GM23338 (cell line): ENCODE measurements around the gene ECPAS. TPM values are rescaled to one million over a fixed set of nuclear protein-coding genes. Genes with fewer than 3 reads are reported as not detected.
A peak's percentile ranks its signal among the peaks of the same experiment; 100 is the strongest.

Experiments used
- ATAC-seq: fragments of 200-7000 bp; cut with Tn5 transposase; 3 replicates; pipeline ENCODE4 v1.9.1; 2020
- DNase-seq: peaks from one replicate; pipeline ENCODE4 v3.0.0-alpha.2; 2015; ENCODE audit warnings: low spot score
- H2AFZ ChIP-seq: fragments of 200-600 bp; sonication (generic); 2 replicates; pipeline ENCODE4 v1.8.0; 2016; ENCODE audit warnings: antibody characterized with exemption, mild to moderate bottlenecking, moderate library complexity
- H3F3A ChIP-seq: fragments of 200-600 bp; sonication (generic); replicated peaks from 2 replicates; pipeline ENCODE4 v1.8.0; 2017; ENCODE audit warnings: antibody characterized with exemption, mixed run types, low read depth
- H3K27ac ChIP-seq: fragments of 200-600 bp; sonication (generic); 2 replicates; pipeline ENCODE4 v1.6.1; 2016; ENCODE audit warnings: low read depth
- H3K27me3 ChIP-seq: fragments of 200-600 bp; sonication (generic); 2 replicates; pipeline ENCODE4 v1.8.0; 2016; ENCODE audit warnings: mild to moderate bottlenecking, mixed run types, moderate library complexity; ENCODE audit not compliant: insufficient read depth
- H3K36me3 ChIP-seq: fragments of 200-600 bp; sonication (generic); 2 replicates; pipeline ENCODE4 v1.8.0; 2016; ENCODE audit warnings: mild to moderate bottlenecking; ENCODE audit not compliant: insufficient read depth
- H3K4me1 ChIP-seq: fragments of 200-600 bp; sonication (generic); 2 replicates; pipeline ENCODE4 v1.8.0; 2016; ENCODE audit warnings: mild to moderate bottlenecking, moderate library complexity; ENCODE audit not compliant: insufficient read depth
- H3K4me2 ChIP-seq: fragments of 200-600 bp; sonication (generic); 2 replicates; pipeline ENCODE4 v1.7.1; 2017; ENCODE audit warnings: mixed run types
- H3K4me3 ChIP-seq: fragments of 200-600 bp; sonication (generic); 2 replicates; pipeline ENCODE4 v1.6.1; 2016; ENCODE audit warnings: mixed run types
- H3K79me2 ChIP-seq: fragments of 200-600 bp; sonication (generic); replicated peaks from 2 replicates; pipeline ENCODE4 v1.8.0; 2017; ENCODE audit warnings: mild to moderate bottlenecking; ENCODE audit not compliant: insufficient read depth
- H3K9me2 ChIP-seq: fragments of 200-600 bp; sonication (generic); 2 replicates; pipeline ENCODE4 v1.8.0; 2017; ENCODE audit not compliant: insufficient read depth
- H4K20me1 ChIP-seq: fragments of 200-600 bp; sonication (generic); replicated peaks from 2 replicates; pipeline ENCODE4 v1.8.0; 2017; ENCODE audit warnings: mild to moderate bottlenecking; ENCODE audit not compliant: insufficient read depth
- H3K27ac Mint-ChIP-seq: 2 replicates; pipeline ENCODE4 v1.8.0; 2020; ENCODE audit warnings: inconsistent platforms, mild to moderate bottlenecking, moderate library complexity, mixed read lengths
- H3K27me3 Mint-ChIP-seq: 3 replicates; pipeline ENCODE4 v1.8.0; 2022; ENCODE audit warnings: low read depth, mild to moderate bottlenecking, moderate library complexity, mixed read lengths, inconsistent platforms; ENCODE audit not compliant: insufficient read depth, poor library complexity
- H3K36me3 Mint-ChIP-seq: 3 replicates; pipeline ENCODE4 v1.8.0; 2021; ENCODE audit warnings: low read depth, mild to moderate bottlenecking, inconsistent platforms, moderate library complexity, mixed read lengths
- H3K4me1 Mint-ChIP-seq: 3 replicates; pipeline ENCODE4 v1.8.0; 2020; ENCODE audit warnings: mild to moderate bottlenecking, inconsistent platforms, mixed read lengths
- H3K4me3 Mint-ChIP-seq: 3 replicates; pipeline ENCODE4 v1.8.0; 2021; ENCODE audit warnings: moderate library complexity, mild to moderate bottlenecking, inconsistent platforms, mixed read lengths
- H3K9me3 Mint-ChIP-seq: 3 replicates; pipeline ENCODE4 v1.8.0; 2020; ENCODE audit warnings: moderate library complexity, mild to moderate bottlenecking, inconsistent platforms, mixed read lengths
- CREB1 ChIP-seq: fragments of 250-450 bp; sonication (Bioruptor Pico); IDR thresholded peaks from 2 replicates; pipeline ENCODE4 v1.5.0; 2020; ENCODE audit warnings: low read depth, mild to moderate bottlenecking, moderate library complexity
- EZH2 ChIP-seq: fragments of 200-600 bp; sonication (generic); IDR thresholded peaks from one replicate; pipeline ENCODE4 v1.8.0; 2017; ENCODE audit warnings: antibody characterized with exemption, mild to moderate bottlenecking, low read depth; ENCODE audit not compliant: unreplicated experiment
- EZH2phosphoT487 ChIP-seq: fragments of 200-600 bp; sonication (generic); IDR thresholded peaks from one replicate; pipeline ENCODE4 v1.8.1; 2018; ENCODE audit warnings: antibody characterized with exemption; ENCODE audit not compliant: unreplicated experiment
- JUNB ChIP-seq: IDR thresholded peaks from one replicate; pipeline ENCODE4 v1.6.1; 2016; ENCODE audit warnings: antibody characterized with exemption; ENCODE audit not compliant: unreplicated experiment
- NANOG ChIP-seq: IDR thresholded peaks from 2 replicates; pipeline ENCODE4 v1.6.1; 2016; ENCODE audit warnings: antibody characterized with exemption, borderline replicate concordance
- POLR2AphosphoS5 ChIP-seq: IDR thresholded peaks from 2 replicates; pipeline ENCODE4 v1.6.1; 2016; ENCODE audit warnings: antibody characterized with exemption, low read depth
- STAT1 ChIP-seq: IDR thresholded peaks from one replicate; pipeline ENCODE4 v1.6.1; 2016; ENCODE audit warnings: antibody characterized with exemption; ENCODE audit not compliant: unreplicated experiment
- ZNF114 ChIP-seq: fragments of 250-450 bp; sonication (Bioruptor Pico); IDR thresholded peaks from 2 replicates; pipeline ENCODE4 v1.5.0; 2020; ENCODE audit warnings: mild to moderate bottlenecking, moderate library complexity
- ZNF331 ChIP-seq: fragments of 250-450 bp; sonication (Bioruptor Pico); IDR thresholded peaks from 2 replicates; pipeline ENCODE4 v1.5.0; 2020; ENCODE audit warnings: low read depth, mild to moderate bottlenecking, moderate library complexity
- polyA plus RNA-seq: library from polyadenylated mRNA; unstranded; fragments of >200 nt; fragmentation: Nextera tagmentation; extraction: Ambion mirVana; gene quantifications from 2 replicates; pipeline ENCODE4 v1.2.1, GENCODE V29; 2016
- total RNA-seq: library from RNA; depleted of rRNA; stranded (reverse); fragments of >200 nt; shearing (Covaris generic); gene quantifications from 2 replicates; pipeline ENCODE4 v1.2.3, GENCODE V29; 2014
- TF ChIP-seq, protein P1 (sequence below): IDR thresholded peaks from 2 replicates; pipeline ENCODE4 v1.6.1; 2016; ENCODE audit warnings: antibody characterized with exemption
- TF ChIP-seq, protein P2 (sequence below): fragments of 250-450 bp; sonication (Bioruptor Pico); IDR thresholded peaks from 2 replicates; pipeline ENCODE4 v1.5.0; 2020; ENCODE audit warnings: mild to moderate bottlenecking, moderate library complexity
- TF ChIP-seq, protein P3 (sequence below): IDR thresholded peaks from one replicate; pipeline ENCODE4 v1.6.1; 2018; ENCODE audit warnings: antibody characterized with exemption; ENCODE audit not compliant: unreplicated experiment
- TF ChIP-seq, protein P4 (sequence below), 2 experiments: fragments of 200-600 bp in 1 of 2; sonication (generic) in 1 of 2; conservative IDR thresholded peaks; 2 replicates each; pipeline versions ENCODE4 v1.5.1 to v1.6.1; 2016 to 2017; ENCODE audit warnings: antibody characterized with exemption in 2 of 2, low read depth in 2 of 2, mild to moderate bottlenecking in 2 of 2, moderate library complexity in 1 of 2

The ECPAS gene
- total and polyA plus RNA-seq, 2 experiments from 2014 or later: 51.4 to 104 TPM

DNA sequence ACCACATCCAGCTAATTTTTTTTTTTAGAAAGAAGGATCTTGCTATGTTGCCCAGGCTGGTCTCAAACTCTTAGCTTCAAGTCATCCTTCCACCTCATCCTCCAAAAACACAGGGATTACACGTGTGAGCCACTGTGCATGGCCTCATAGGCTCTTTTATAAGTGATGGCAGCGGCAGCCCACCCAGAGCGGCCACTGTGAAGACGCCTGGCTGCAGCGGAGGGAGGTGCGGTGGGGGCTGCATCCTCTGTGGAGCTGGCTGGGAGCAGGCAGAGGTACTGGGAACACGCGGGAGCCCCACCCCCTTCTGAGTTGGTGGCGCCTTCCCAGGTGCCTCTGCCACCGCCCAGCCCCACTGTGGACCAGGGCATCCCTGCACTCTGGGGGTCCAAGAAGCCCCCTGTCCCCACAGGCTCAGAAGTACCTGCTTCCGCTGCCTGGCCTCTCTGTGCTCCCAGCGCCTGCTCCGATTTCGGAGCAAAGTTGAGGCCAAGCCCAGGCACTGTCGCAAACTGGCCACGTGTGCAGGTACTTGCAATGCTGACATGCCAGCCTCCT, 16.9 kb upstream of the ECPAS start:
- H3K27ac Mint-ChIP-seq: no peak overlapping the region
- TF ChIP-seq, protein P1, sequence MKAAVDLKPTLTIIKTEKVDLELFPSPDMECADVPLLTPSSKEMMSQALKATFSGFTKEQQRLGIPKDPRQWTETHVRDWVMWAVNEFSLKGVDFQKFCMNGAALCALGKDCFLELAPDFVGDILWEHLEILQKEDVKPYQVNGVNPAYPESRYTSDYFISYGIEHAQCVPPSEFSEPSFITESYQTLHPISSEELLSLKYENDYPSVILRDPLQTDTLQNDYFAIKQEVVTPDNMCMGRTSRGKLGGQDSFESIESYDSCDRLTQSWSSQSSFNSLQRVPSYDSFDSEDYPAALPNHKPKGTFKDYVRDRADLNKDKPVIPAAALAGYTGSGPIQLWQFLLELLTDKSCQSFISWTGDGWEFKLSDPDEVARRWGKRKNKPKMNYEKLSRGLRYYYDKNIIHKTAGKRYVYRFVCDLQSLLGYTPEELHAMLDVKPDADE: no peak
- TF ChIP-seq NANOG: no peak
- no peak for TF ChIP-seq JUNB
- TF ChIP-seq STAT1: no peak
- no peak for TF ChIP-seq EZH2phosphoT487
- TF ChIP-seq, protein P2, sequence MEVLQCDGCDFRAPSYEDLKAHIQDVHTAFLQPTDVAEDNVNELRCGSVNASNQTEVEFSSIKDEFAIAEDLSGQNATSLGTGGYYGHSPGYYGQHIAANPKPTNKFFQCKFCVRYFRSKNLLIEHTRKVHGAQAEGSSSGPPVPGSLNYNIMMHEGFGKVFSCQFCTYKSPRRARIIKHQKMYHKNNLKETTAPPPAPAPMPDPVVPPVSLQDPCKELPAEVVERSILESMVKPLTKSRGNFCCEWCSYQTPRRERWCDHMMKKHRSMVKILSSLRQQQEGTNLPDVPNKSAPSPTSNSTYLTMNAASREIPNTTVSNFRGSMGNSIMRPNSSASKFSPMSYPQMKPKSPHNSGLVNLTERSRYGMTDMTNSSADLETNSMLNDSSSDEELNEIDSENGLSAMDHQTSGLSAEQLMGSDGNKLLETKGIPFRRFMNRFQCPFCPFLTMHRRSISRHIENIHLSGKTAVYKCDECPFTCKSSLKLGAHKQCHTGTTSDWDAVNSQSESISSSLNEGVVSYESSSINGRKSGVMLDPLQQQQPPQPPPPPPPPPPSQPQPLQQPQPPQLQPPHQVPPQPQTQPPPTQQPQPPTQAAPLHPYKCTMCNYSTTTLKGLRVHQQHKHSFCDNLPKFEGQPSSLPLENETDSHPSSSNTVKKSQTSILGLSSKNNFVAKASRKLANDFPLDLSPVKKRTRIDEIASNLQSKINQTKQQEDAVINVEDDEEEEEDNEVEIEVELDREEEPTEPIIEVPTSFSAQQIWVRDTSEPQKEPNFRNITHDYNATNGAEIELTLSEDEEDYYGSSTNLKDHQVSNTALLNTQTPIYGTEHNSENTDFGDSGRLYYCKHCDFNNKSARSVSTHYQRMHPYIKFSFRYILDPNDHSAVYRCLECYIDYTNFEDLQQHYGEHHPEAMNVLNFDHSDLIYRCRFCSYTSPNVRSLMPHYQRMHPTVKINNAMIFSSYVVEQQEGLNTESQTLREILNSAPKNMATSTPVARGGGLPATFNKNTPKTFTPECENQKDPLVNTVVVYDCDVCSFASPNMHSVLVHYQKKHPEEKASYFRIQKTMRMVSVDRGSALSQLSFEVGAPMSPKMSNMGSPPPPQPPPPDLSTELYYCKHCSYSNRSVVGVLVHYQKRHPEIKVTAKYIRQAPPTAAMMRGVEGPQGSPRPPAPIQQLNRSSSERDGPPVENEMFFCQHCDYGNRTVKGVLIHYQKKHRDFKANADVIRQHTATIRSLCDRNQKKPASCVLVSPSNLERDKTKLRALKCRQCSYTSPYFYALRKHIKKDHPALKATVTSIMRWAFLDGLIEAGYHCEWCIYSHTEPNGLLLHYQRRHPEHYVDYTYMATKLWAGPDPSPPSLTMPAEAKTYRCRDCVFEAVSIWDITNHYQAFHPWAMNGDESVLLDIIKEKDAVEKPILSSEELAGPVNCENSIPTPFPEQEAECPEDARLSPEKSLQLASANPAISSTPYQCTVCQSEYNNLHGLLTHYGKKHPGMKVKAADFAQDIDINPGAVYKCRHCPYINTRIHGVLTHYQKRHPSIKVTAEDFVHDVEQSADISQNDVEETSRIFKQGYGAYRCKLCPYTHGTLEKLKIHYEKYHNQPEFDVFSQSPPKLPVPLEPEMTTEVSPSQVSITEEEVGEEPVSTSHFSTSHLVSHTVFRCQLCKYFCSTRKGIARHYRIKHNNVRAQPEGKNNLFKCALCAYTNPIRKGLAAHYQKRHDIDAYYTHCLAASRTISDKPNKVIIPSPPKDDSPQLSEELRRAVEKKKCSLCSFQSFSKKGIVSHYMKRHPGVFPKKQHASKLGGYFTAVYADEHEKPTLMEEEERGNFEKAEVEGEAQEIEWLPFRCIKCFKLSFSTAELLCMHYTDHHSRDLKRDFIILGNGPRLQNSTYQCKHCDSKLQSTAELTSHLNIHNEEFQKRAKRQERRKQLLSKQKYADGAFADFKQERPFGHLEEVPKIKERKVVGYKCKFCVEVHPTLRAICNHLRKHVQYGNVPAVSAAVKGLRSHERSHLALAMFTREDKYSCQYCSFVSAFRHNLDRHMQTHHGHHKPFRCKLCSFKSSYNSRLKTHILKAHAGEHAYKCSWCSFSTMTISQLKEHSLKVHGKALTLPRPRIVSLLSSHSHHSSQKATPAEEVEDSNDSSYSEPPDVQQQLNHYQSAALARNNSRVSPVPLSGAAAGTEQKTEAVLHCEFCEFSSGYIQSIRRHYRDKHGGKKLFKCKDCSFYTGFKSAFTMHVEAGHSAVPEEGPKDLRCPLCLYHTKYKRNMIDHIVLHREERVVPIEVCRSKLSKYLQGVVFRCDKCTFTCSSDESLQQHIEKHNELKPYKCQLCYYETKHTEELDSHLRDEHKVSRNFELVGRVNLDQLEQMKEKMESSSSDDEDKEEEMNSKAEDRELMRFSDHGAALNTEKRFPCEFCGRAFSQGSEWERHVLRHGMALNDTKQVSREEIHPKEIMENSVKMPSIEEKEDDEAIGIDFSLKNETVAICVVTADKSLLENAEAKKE (CRISPR knock-in tag): no peak
- TF ChIP-seq EZH2: no peak
- TF ChIP-seq, protein P3, sequence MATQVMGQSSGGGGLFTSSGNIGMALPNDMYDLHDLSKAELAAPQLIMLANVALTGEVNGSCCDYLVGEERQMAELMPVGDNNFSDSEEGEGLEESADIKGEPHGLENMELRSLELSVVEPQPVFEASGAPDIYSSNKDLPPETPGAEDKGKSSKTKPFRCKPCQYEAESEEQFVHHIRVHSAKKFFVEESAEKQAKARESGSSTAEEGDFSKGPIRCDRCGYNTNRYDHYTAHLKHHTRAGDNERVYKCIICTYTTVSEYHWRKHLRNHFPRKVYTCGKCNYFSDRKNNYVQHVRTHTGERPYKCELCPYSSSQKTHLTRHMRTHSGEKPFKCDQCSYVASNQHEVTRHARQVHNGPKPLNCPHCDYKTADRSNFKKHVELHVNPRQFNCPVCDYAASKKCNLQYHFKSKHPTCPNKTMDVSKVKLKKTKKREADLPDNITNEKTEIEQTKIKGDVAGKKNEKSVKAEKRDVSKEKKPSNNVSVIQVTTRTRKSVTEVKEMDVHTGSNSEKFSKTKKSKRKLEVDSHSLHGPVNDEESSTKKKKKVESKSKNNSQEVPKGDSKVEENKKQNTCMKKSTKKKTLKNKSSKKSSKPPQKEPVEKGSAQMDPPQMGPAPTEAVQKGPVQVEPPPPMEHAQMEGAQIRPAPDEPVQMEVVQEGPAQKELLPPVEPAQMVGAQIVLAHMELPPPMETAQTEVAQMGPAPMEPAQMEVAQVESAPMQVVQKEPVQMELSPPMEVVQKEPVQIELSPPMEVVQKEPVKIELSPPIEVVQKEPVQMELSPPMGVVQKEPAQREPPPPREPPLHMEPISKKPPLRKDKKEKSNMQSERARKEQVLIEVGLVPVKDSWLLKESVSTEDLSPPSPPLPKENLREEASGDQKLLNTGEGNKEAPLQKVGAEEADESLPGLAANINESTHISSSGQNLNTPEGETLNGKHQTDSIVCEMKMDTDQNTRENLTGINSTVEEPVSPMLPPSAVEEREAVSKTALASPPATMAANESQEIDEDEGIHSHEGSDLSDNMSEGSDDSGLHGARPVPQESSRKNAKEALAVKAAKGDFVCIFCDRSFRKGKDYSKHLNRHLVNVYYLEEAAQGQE: no peak
- TF ChIP-seq POLR2AphosphoS5: no peak
- TF ChIP-seq, protein P4, sequence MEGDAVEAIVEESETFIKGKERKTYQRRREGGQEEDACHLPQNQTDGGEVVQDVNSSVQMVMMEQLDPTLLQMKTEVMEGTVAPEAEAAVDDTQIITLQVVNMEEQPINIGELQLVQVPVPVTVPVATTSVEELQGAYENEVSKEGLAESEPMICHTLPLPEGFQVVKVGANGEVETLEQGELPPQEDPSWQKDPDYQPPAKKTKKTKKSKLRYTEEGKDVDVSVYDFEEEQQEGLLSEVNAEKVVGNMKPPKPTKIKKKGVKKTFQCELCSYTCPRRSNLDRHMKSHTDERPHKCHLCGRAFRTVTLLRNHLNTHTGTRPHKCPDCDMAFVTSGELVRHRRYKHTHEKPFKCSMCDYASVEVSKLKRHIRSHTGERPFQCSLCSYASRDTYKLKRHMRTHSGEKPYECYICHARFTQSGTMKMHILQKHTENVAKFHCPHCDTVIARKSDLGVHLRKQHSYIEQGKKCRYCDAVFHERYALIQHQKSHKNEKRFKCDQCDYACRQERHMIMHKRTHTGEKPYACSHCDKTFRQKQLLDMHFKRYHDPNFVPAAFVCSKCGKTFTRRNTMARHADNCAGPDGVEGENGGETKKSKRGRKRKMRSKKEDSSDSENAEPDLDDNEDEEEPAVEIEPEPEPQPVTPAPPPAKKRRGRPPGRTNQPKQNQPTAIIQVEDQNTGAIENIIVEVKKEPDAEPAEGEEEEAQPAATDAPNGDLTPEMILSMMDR (conservative IDR thresholded peaks at IDR 0.05; ENCODE audit: low read depth in 2 of 2): no peak
- no peak for TF ChIP-seq CREB1 (CRISPR knock-in tag)
- no peak for TF ChIP-seq ZNF114 (CRISPR knock-in tag)
- no peak for TF ChIP-seq ZNF331 (CRISPR knock-in tag)
- Histone ChIP-seq H4K20me1 (no peaks in the 10 kb centered on the region), H3K9me2 (no peaks in the 10 kb centered on the region), H3K36me3 (no peaks in the 10 kb centered on the region), H3K27ac (no peak overlapping the region), H3K4me3 (no peak overlapping the region), H3K27me3 (no peaks in the 10 kb centered on the region), H3F3A (no peaks in the 10 kb centered on the region), H3K79me2 (no peaks in the 10 kb centered on the region), H2AFZ (0 out of 2 replicates have a peak overlapping the region, but pooled peaks have one; percentile 52), H3K4me2 (no peak overlapping the region), H3K4me1 (no peaks in the 10 kb centered on the region)
- no peaks in the 10 kb centered on the region for H3K36me3 Mint-ChIP-seq
- no peaks in the 10 kb centered on the region for H3K9me3 Mint-ChIP-seq
- no peak overlapping the region for H3K4me3 Mint-ChIP-seq
- H3K4me1 Mint-ChIP-seq: no peaks in the 10 kb centered on the region
- no peak for DNase-seq
- H3K27me3 Mint-ChIP-seq: peaks cover 6% of the 10 kb centered on the region
- ATAC-seq: peak; percentile 22; the same call in 1 of the 3 replicates
